ENCODE measurements around the gene ZNF12. TPM values are rescaled to one million over a fixed set of nuclear protein-coding genes. Genes with fewer than 3 reads are reported as not detected.

The ZNF12 gene
- total and polyA plus RNA-seq, 9 donors: 15.4 to 23.9 (median 19.7) TPM

GRCh38 chr7:6649241-6649961 lies 57.3 kb downstream of the ZNF12 start:
- peaks cover 14% of the 10 kb centered on the region for H3K9me3 ChIP-seq (replicated peaks; ENCODE audit: control insufficient read depth, low read depth, low read length)
- no peak overlapping the region for H3K4me3 ChIP-seq (ENCODE audit: low read length)
- H3K27me3 ChIP-seq (ENCODE audit: control insufficient read depth, insufficient read depth, low read length): no peaks in the 10 kb centered on the region
- peak; percentile 1 for DNase-seq
- 74% methylated on average over 8 of the region's 13 CpGs for WGBS (ENCODE audit: insufficient coverage)
- H3K36me3 ChIP-seq (ENCODE audit: control insufficient read depth, insufficient read depth, low read length): peaks cover 71% of the 10 kb centered on the region
- H3K27ac ChIP-seq (ENCODE audit: low read length): no peak overlapping the region
- no peaks in the 10 kb centered on the region for H3K4me1 ChIP-seq (ENCODE audit: control insufficient read depth, insufficient read depth, low read length)

DNA sequence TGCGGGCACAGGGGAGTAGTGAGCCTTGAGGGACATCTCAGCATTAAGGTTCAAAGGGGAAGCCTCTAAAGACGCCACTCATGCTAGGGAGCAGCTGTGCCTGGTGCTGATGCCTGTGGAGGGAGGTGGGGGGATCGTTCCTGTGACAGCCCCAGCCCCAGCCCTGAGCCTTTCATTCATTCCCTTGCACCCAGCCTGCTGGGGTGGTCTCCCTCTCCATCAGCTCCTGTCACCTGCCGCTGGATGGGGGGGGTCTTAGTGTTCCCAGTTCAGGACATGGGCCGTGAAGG lies 58.0 kb downstream of the ZNF12 start:
- 94% methylated on average over 2 of the region's 5 CpGs for WGBS (ENCODE audit: insufficient coverage)
- H3K27me3 ChIP-seq (ENCODE audit: control insufficient read depth, insufficient read depth, low read length): no peaks in the 10 kb centered on the region
- no peak overlapping the region for H3K4me3 ChIP-seq (ENCODE audit: low read length)
- peaks cover 76% of the 10 kb centered on the region for H3K36me3 ChIP-seq (ENCODE audit: control insufficient read depth, insufficient read depth, low read length)
- DNase-seq: no peak
- no peak overlapping the region for H3K27ac ChIP-seq (ENCODE audit: low read length)
- peaks cover 14% of the 10 kb centered on the region for H3K9me3 ChIP-seq (replicated peaks; ENCODE audit: control insufficient read depth, low read depth, low read length)
- no peaks in the 10 kb centered on the region for H3K4me1 ChIP-seq (ENCODE audit: control insufficient read depth, insufficient read depth, low read length)

DNA sequence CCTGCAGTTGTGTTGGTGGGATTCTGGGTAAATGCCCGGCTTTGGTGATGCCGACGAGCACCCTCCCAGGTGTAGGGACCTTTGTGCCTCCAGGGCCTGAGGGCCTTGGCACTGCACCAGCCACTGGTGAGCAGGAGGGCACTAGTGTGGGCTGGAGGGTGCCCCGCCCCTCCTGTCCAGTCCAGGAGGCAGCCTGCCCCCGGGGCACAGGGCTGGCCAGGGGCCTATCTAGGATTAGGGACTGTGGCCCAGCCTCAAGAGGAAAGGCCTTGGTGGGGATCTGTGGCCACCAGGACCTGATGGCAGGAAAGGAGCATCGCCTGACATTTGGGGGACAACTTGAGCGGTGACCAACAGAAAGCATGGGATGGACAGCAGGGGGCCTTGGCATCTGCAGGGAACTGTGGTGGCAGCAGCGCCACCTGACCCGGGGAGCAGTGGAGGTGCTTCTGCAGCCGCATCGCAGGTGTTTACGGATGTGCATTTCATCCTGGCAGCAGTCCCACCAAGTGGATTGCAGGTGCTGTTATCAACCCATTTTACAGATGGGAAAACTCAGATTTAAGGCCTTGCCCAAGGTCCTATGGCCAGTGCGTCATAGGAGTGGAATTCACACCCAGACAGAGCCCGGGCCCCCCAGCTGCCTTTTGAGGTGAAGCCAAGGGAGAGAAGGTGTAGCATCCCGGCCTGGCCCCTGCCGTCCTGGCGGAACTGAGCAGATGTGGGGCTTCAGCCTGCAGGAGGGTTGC lies 58.5 kb downstream of the ZNF12 start:
- 94% methylated on average over 17 of the region's 17 CpGs for WGBS (ENCODE audit: insufficient coverage)
- H3K4me3 ChIP-seq (ENCODE audit: low read length): no peak overlapping the region

GRCh38 chr7:6647541-6647940 lies 59.2 kb downstream of the ZNF12 start:
- no peak overlapping the region for H3K4me3 ChIP-seq (ENCODE audit: low read length)
- no peak for DNase-seq
- H3K4me1 ChIP-seq (ENCODE audit: control insufficient read depth, insufficient read depth, low read length): no peaks in the 10 kb centered on the region
- no peaks in the 10 kb centered on the region for H3K27me3 ChIP-seq (ENCODE audit: control insufficient read depth, insufficient read depth, low read length)
- H3K36me3 ChIP-seq (ENCODE audit: control insufficient read depth, insufficient read depth, low read length): peaks cover 86% of the 10 kb centered on the region
- H3K9me3 ChIP-seq (replicated peaks; ENCODE audit: control insufficient read depth, low read depth, low read length): peaks cover 12% of the 10 kb centered on the region
- WGBS (ENCODE audit: insufficient coverage): 84% methylated on average over 14 of the region's 14 CpGs
- no peak overlapping the region for H3K27ac ChIP-seq (ENCODE audit: low read length)

More for the DNA sequence above, 58.5 kb downstream of the ZNF12 start:
- no peak for DNase-seq
- no peaks in the 10 kb centered on the region for H3K27me3 ChIP-seq (ENCODE audit: control insufficient read depth, insufficient read depth, low read length)
- H3K9me3 ChIP-seq (replicated peaks; ENCODE audit: control insufficient read depth, low read depth, low read length): peaks cover 14% of the 10 kb centered on the region
- H3K36me3 ChIP-seq (ENCODE audit: control insufficient read depth, insufficient read depth, low read length): peaks cover 81% of the 10 kb centered on the region
- no peaks in the 10 kb centered on the region for H3K4me1 ChIP-seq (ENCODE audit: control insufficient read depth, insufficient read depth, low read length)
- no peak overlapping the region for H3K27ac ChIP-seq (ENCODE audit: low read length)

GRCh38 chr7:6647080-6647479 lies 59.7 kb downstream of the ZNF12 start:
- DNase-seq: no peak
- WGBS (ENCODE audit: insufficient coverage): 96% methylated on average over 4 of the region's 8 CpGs
- H3K4me3 ChIP-seq (ENCODE audit: low read length): no peak overlapping the region

DNA sequence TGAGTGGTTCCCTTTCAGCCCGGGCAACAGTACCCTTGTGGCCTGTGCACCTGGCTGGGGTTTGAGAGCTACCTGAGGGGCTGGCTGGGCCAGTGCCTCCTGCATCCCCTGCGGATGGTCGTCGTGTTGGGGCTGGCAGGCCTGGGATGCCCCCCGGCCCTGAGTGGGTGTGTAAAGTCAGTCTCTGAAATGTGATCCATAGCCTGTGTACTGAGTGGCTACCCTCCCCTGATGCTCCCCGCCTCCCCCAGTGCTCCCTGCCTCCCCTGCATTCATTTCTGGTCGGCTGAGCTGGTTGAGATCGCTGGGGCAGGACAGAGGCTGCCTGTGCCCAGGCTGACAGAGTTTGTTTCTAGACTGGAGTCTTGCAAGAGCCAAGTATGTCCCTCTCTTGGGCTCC lies 60.3 kb downstream of the ZNF12 start:
- H3K4me3 ChIP-seq (ENCODE audit: low read length): no peak overlapping the region
- 62% methylated on average over 4 of the region's 8 CpGs for WGBS (ENCODE audit: insufficient coverage)
- H3K27me3 ChIP-seq (ENCODE audit: control insufficient read depth, insufficient read depth, low read length): no peaks in the 10 kb centered on the region
- no peak overlapping the region for H3K27ac ChIP-seq (ENCODE audit: low read length)
- H3K36me3 ChIP-seq (ENCODE audit: control insufficient read depth, insufficient read depth, low read length): peaks cover 86% of the 10 kb centered on the region
- peaks cover 4% of the 10 kb centered on the region for H3K9me3 ChIP-seq (replicated peaks; ENCODE audit: control insufficient read depth, low read depth, low read length)
- no peaks in the 10 kb centered on the region for H3K4me1 ChIP-seq (ENCODE audit: control insufficient read depth, insufficient read depth, low read length)
- DNase-seq: no peak

More at GRCh38 chr7:6647080-6647479, 59.7 kb downstream of the ZNF12 start:
- Histone ChIP-seq H3K4me1 (ENCODE audit: control insufficient read depth, insufficient read depth, low read length) (no peaks in the 10 kb centered on the region), H3K36me3 (ENCODE audit: control insufficient read depth, insufficient read depth, low read length) (peaks cover 87% of the 10 kb centered on the region), H3K27me3 (ENCODE audit: control insufficient read depth, insufficient read depth, low read length) (no peaks in the 10 kb centered on the region), H3K27ac (ENCODE audit: low read length) (no peak overlapping the region), H3K9me3 (replicated peaks; ENCODE audit: control insufficient read depth, low read depth, low read length) (peaks cover 9% of the 10 kb centered on the region)

GRCh38 chr7:6644728-6645127 lies 62.0 kb downstream of the ZNF12 start:
- Histone ChIP-seq H3K4me1 (ENCODE audit: control insufficient read depth, insufficient read depth, low read length) (no peaks in the 10 kb centered on the region), H3K36me3 (ENCODE audit: control insufficient read depth, insufficient read depth, low read length) (peaks cover 89% of the 10 kb centered on the region), H3K4me3 (ENCODE audit: low read length) (no peak overlapping the region), H3K27me3 (ENCODE audit: control insufficient read depth, insufficient read depth, low read length) (no peaks in the 10 kb centered on the region), H3K27ac (ENCODE audit: low read length) (no peak overlapping the region), H3K9me3 (replicated peaks; ENCODE audit: control insufficient read depth, low read depth, low read length) (no peaks in the 10 kb centered on the region)
- no peak for DNase-seq
- WGBS (ENCODE audit: insufficient coverage): 90% methylated on average over 5 of the region's 10 CpGs

- Histone ChIP-seq H3K27ac (ENCODE audit: low read length) (no peak overlapping the region), H3K27me3 (ENCODE audit: control insufficient read depth, insufficient read depth, low read length) (no peaks in the 10 kb centered on the region), H3K36me3 (ENCODE audit: control insufficient read depth, insufficient read depth, low read length) (peaks cover 88% of the 10 kb centered on the region), H3K4me3 (ENCODE audit: low read length) (no peak overlapping the region), H3K4me1 (ENCODE audit: control insufficient read depth, insufficient read depth, low read length) (peaks cover under 1% of the 10 kb centered on the region), H3K9me3 (replicated peaks; ENCODE audit: control insufficient read depth, low read depth, low read length) (no peaks in the 10 kb centered on the region)
- WGBS (ENCODE audit: insufficient coverage): 91% methylated on average over 21 of the region's 21 CpGs
- no peak for DNase-seq
These were observed 62.7 kb downstream of the ZNF12 start for GRCh38 chr7:6643915-6644625.

DNA sequence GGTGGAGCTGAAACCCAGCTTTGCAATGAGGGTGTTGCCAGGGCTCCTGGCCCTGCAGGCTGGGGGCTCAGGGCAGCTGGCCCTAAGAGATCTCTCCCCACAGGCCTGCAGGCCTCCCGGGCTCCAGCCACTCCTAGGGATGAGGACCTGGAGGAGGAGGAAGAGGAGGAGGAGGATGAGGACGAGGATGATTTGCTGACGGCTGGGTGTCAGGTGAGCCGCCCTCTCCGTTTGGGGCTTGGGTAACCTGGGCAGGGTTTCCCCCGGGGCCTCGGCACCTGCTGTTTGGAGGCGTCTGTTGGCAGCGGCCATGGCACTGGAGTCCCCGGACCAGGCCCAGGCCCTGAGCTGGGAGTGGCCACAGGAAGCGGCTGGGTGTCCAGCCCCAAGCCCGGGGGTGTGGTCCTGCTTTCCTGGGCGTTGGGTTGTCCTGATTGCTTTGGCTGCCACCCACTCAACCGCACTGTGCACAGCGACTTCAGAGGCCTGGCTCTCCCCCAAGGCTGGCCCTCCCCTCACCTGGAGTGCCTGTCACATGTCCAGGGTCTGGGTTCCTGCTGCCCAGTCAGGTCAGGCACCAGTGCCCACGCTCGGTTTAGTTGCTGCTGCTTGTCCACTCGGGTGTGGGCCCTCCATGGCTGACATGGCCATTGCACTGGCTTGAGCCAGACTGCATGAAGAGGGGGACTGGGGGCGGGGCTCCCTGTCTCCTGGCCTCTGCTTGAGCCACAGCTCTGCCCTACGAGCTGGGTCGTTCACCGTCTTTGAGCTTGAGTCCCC lies 63.7 kb downstream of the ZNF12 start:
- no peaks in the 10 kb centered on the region for H3K27me3 ChIP-seq (ENCODE audit: control insufficient read depth, insufficient read depth, low read length)
- peaks cover 10% of the 10 kb centered on the region for H3K4me1 ChIP-seq (ENCODE audit: control insufficient read depth, insufficient read depth, low read length)
- no peak for DNase-seq
- no peak overlapping the region for H3K27ac ChIP-seq (ENCODE audit: low read length)
- peaks cover 85% of the 10 kb centered on the region for H3K36me3 ChIP-seq (ENCODE audit: control insufficient read depth, insufficient read depth, low read length)
- H3K9me3 ChIP-seq (replicated peaks; ENCODE audit: control insufficient read depth, low read depth, low read length): no peaks in the 10 kb centered on the region
- no peak overlapping the region for H3K4me3 ChIP-seq (ENCODE audit: low read length)
- WGBS (ENCODE audit: insufficient coverage): 86% methylated on average over 22 of the region's 22 CpGs
